Measurements from ENCODE around the gene ZNF836. TPM values are rescaled to one million over a fixed set of nuclear protein-coding genes. Genes with fewer than 3 reads are reported as not detected.

Gene ZNF836
- total RNA-seq, 4 donors from 2014 or later: 5.8 to 15.1 (median 7.3) TPM

DNA sequence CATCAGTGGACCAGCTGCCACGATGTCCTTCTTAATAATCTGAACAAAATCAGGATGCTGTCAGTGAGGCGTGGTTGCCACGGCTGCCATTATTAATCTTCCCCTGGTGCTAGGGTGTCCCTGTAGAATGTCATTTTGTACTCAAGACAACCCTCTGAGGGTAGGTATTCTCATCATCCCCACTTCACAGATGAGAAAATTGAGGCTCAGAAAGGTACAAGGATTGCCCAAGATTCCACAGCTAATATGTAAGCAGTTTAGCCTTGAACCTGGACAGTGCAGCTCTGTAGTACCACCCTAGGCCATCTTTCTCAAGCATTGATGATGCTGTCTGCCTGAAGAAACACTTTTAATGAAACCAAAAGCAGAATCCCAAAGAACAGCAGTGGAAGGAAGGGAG is 26.5 kb upstream of the ZNF836 start:
- ATAC-seq (ENCODE audit: low FRiP score): no peak
- TF ChIP-seq, protein P1, sequence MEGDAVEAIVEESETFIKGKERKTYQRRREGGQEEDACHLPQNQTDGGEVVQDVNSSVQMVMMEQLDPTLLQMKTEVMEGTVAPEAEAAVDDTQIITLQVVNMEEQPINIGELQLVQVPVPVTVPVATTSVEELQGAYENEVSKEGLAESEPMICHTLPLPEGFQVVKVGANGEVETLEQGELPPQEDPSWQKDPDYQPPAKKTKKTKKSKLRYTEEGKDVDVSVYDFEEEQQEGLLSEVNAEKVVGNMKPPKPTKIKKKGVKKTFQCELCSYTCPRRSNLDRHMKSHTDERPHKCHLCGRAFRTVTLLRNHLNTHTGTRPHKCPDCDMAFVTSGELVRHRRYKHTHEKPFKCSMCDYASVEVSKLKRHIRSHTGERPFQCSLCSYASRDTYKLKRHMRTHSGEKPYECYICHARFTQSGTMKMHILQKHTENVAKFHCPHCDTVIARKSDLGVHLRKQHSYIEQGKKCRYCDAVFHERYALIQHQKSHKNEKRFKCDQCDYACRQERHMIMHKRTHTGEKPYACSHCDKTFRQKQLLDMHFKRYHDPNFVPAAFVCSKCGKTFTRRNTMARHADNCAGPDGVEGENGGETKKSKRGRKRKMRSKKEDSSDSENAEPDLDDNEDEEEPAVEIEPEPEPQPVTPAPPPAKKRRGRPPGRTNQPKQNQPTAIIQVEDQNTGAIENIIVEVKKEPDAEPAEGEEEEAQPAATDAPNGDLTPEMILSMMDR (IDR thresholded peaks at IDR 0.05): no peak
- DNase-seq (ENCODE audit: low spot score): no peak

DNA sequence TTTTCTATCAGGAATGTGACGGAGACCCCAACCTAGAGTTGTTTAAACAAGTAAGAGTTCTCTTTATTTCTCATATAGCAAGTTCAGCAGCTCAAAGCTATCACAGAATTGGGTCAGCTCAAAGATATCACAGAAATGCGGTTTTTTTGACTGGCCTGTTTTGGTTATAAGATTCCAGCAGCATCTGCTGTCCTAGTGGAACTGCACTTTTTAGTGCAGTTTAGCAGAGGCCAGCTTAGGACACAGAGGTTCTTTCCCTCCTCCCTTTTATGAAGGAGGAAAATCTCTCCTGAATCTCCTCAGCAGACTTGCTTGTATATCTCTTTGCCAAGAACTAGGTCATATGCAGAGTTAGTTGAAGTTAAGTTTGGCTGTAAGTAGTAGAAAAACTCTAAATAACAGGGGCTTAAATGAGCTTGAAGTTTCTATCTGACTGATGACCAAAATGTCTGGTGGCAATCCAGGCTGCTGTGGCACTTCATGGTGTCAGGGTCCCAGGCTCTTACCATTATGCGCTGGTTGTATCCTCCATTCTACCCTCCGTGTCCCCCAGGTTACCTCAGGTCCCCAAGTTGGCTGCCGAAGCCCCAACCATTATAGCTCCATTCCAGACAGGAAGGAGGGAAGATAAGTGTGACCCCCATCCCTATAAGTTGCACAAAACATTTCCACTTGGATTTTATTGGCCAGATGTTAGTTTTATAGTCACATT is 25.0 kb upstream of the ZNF836 start:
- ATAC-seq (ENCODE audit: low FRiP score): no peak
- TF ChIP-seq, protein P1 (IDR thresholded peaks at IDR 0.05): no peak
- DNase-seq (ENCODE audit: low spot score): no peak

DNA sequence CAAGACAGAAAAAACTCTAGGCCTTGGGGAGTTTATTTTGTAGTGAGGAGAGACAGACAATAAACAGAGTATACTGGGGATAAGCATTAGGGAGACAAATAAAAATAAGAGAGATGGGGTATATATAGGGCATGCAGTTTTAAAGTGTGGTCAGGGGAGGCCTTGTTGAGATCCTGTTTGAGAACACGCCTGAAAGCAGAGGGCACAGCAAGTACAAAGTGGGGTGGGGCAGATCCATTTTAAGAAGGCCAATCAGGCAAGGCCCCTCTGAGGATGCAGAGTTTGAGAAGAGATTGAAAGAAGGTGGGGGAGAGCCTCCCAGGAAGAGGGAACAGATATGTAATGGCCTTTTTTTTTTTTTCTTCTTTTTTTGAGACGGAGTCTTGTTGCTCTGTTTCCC is 20.5 kb upstream of the ZNF836 start:
- DNase-seq (ENCODE audit: low spot score): no peak
- no peak for ATAC-seq (ENCODE audit: low FRiP score)
- TF ChIP-seq, protein P1 (IDR thresholded peaks at IDR 0.05): no peak

DNA sequence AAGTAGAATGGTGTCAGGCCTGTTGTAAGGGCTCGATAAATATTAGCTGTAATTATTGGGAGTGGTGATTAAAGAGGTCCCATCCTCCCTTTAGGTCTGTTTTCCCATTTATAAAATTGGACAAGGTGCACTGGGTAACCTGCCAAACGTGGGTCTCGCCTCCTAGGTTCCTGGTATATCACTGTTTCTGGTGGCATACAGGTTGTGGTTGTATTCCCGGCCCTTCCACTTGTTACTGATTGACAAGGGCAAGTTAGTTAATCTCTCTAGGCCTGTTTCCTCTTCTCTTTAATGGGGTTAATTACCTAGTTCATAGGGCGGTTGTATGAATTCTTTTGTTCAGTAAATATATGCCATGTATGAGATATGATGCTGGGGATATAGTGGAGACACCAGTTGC is 20.0 kb upstream of the ZNF836 start:
- no peak for DNase-seq (ENCODE audit: low spot score)
- no peak for ATAC-seq (ENCODE audit: low FRiP score)
- TF ChIP-seq, protein P1 (IDR thresholded peaks at IDR 0.05): no peak

DNA sequence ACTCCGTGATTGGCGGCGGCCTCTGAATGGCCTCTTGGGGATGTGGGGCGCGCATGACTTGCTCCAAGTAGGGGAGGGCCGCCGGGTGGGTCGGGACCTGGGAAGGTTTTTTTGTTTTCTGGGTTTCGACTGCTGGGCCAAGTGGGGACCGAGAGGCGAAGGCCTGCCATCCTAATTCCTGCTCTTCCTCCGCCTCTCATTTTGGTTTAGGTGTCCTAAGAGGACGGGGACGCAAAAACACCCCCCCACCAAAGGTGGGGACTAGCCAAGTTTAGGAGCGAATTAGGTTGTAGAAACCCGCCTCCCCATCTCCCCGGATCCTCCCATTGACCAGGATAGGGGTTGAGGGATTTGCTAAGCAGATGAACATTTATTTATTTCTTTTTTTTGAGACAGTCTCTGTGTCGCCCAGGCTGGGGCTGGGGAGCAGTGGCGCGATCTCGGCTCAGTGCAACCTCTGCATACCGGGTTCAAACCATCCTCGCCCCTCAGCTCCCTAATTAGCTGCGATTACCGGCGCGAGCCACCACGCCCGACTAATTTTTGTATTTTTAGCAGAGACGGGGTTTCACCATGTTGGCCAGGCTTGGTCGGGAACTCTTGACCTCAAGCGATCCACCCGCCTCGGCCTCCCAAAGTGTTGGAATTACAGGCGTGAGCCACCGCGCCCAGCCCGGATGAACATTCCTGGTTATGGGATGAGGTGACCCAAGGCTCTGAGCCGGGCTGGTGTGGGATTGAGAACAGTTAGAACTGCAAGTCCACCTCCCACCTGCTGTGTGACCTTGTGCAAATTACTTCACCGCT is 19.3 kb upstream of the ZNF836 start:
- DNase-seq (ENCODE audit: low spot score): no peak
- ATAC-seq (ENCODE audit: low FRiP score): no peak
- TF ChIP-seq, protein P1 (IDR thresholded peaks at IDR 0.05): no peak

DNA sequence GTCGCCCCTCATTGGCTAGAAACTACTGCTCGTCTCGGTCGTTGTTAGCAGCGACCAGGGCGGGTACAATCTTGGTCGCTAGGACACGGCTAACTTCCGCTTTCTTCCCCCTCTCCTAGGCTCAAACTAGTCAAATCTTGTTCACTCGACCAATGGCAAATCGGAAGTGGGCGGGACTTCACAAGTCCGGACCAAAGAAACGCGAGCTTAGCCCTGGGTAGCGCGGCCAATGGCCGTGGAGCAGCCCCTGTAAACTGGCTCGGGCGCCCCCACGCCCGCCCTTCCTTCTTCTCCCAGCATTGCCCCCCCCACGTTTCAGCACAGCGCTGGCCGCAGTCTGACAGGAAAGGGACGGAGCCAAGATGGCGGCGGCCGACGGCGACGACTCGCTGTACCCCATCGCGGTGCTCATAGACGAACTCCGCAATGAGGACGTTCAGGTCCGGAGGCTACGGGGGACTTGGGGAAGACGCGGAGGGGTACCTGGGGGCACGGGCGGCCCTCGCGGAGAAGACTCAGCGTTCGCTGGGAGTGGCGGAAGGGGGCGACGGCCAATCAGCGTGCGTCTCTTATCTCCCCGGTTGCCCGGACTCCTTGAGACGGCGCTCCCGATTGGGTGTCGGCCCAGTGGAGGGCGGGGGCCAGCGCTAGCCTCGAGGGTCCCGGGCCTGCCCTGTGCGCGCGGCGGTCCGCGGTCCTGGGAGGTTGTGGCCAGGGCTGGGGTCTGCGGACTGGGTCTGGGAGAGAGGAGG is 18.5 kb upstream of the ZNF836 start, which contains the start of gene PPP2R1A:
TSS of gene PPP2R1A (plus strand) at position 318 of the 752 bp plus-strand sequence. CDS start at position 363, 45 bp downstream.
- DNase-seq (ENCODE audit: low spot score) (peak; percentile 91), ATAC-seq (ENCODE audit: low FRiP score) (peak; percentile 98)
- TF ChIP-seq, protein P1 (IDR thresholded peaks at IDR 0.05): no peak

Measured in omental fat pad (tissue), 4 donors.